Vagina (tissue), 2 donors: Measurements from ENCODE around the gene CACNA1I.

Experiments
- CTCF ChIP-seq, 3 experiments: fragments of 450-650 bp in 2 of 3; fragments of 200-600 bp in 1 of 3; sonication (generic) in 1 of 3; IDR thresholded peaks; one replicate each; pipeline ENCODE4 v1.5.1; 2017 to 2019; ENCODE audit warnings: antibody characterized with exemption in 3 of 3, mild to moderate bottlenecking in 2 of 3, moderate library complexity in 2 of 3
- POLR2AphosphoS5 ChIP-seq, 2 donors: sonication (generic); formaldehyde crosslinking; IDR thresholded peaks; one replicate each; pipeline ENCODE4 v1.9.0; 2017; ENCODE audit warnings: antibody characterized with exemption in 2 of 2, mild to moderate bottlenecking in 2 of 2, low read depth in 1 of 2; ENCODE audit not compliant: insufficient read depth in 1 of 2

GRCh38 chr22:39647836-39648629 lies 77.5 kb downstream of the CACNA1I start:
- TF ChIP-seq CTCF (IDR thresholded peaks at IDR 0.05) (no peak), POLR2AphosphoS5 (IDR thresholded peaks at IDR 0.05; ENCODE audit: insufficient read depth in 1 of 2, low read depth in 1 of 2) (no peak)
